Measurements from ENCODE around the gene RAC2.

Gene RAC2

DNA sequence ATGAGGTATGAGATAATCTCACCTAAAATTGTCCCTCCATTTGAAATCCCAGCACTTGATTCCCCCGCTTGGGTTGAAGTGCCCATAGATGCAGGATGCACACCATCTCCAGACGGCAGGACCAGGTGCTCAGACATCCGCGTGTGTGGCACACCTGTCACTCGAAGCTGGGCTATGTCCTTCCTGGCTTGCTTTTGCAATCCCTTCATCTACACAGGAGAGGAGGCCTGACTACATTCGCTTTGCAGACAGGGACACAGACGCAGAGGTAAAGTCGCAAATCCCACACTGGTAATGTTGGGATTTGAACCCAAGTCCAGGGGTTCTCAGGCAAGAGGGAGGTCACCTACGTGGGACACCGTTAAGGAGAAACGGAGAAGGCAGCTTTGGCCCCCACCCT, 31.1 kb upstream of the RAC2 start:
- H3K4me3 ChIP-seq (ENCODE audit: low read depth, low read length, poor library complexity, severe bottlenecking): no peak overlapping the region
- no peak overlapping the region for H2AFZ ChIP-seq (ENCODE audit: low read length)
- no peak for TF ChIP-seq EZH2 (IDR thresholded peaks at IDR 0.05; ENCODE audit: borderline replicate concordance, low read length)
- TF ChIP-seq, protein P1, sequence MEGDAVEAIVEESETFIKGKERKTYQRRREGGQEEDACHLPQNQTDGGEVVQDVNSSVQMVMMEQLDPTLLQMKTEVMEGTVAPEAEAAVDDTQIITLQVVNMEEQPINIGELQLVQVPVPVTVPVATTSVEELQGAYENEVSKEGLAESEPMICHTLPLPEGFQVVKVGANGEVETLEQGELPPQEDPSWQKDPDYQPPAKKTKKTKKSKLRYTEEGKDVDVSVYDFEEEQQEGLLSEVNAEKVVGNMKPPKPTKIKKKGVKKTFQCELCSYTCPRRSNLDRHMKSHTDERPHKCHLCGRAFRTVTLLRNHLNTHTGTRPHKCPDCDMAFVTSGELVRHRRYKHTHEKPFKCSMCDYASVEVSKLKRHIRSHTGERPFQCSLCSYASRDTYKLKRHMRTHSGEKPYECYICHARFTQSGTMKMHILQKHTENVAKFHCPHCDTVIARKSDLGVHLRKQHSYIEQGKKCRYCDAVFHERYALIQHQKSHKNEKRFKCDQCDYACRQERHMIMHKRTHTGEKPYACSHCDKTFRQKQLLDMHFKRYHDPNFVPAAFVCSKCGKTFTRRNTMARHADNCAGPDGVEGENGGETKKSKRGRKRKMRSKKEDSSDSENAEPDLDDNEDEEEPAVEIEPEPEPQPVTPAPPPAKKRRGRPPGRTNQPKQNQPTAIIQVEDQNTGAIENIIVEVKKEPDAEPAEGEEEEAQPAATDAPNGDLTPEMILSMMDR (IDR thresholded peaks at IDR 0.05; ENCODE audit: low read length): no peak
- H3K36me3 ChIP-seq (ENCODE audit: insufficient read depth, low read length): no peaks in the 10 kb centered on the region
- 0 out of 2 replicates have a peak, but pooled peaks cover 5% of the 10 kb centered on the region for H3K27me3 ChIP-seq (ENCODE audit: insufficient read depth, low read length)
- no peaks in the 10 kb centered on the region for H3F3A ChIP-seq (ENCODE audit: insufficient read depth, low read length)
- no peaks in the 10 kb centered on the region for H3K9me3 ChIP-seq (ENCODE audit: low read length)
- H3K4me2 ChIP-seq (ENCODE audit: low read length): no peak overlapping the region
- H3K4me1 ChIP-seq (ENCODE audit: insufficient read depth, low read length, severe bottlenecking): peaks cover 8% of the 10 kb centered on the region
- H4K20me1 ChIP-seq (ENCODE audit: insufficient read depth, low read length): no peaks in the 10 kb centered on the region
- H3K9ac ChIP-seq (ENCODE audit: low read length): no peak overlapping the region
- no peaks in the 10 kb centered on the region for H3K79me2 ChIP-seq (ENCODE audit: insufficient read depth, low read length)
- H3K27ac ChIP-seq (ENCODE audit: low read depth, low read length, poor library complexity, severe bottlenecking): no peak overlapping the region
- no peaks in the 10 kb centered on the region for H3K9me2 ChIP-seq (ENCODE audit: low read depth, low read length)

DNA sequence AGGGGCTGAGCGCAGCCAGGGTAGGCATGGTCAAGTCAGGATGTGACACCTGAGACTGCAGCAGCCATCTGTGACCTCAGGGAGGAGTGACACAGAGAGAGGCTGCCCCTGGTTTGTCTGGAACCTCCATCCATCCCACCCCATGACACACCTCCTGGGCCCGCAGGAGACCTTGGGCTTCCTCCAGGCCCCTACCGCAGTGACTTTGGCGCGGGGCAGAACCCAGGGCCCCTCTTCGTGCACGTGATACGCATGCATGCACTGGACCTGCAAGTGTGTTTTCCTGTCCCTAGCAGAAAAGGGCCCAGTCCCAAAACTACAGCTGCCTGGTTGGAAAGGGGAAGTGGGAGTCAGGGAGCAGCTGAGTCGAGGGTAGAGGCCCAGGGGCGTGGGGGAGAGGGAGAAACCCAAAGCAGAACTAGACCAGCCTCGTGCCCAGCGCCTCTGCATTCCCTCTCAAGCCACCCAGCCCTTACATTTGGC, 30.4 kb upstream of the RAC2 start:
- no peak overlapping the region for H3K9ac ChIP-seq (ENCODE audit: low read length)
- TF ChIP-seq, protein P1 (IDR thresholded peaks at IDR 0.05; ENCODE audit: low read length): no peak
- no peak for TF ChIP-seq EZH2 (IDR thresholded peaks at IDR 0.05; ENCODE audit: borderline replicate concordance, low read length)

DNA sequence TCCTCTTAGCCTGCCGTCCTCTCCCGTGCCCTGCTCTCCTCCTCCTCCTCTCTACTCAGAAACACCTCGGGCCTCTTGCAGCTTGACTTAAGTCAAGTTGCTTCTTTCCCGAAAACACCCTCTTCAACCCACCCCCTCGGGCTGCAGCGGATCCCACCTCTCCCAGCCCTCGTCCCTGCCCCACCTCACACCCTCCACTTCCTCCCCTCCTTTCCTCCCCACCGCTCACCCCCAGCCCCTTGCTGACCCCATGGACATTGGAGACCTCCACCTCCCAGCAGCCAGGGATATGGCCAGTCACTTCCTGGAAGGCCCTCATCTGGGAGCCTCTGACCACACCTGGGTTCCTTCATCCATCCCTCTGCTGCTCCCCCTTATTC, 29.8 kb upstream of the RAC2 start:
- H3F3A ChIP-seq (ENCODE audit: insufficient read depth, low read length): no peaks in the 10 kb centered on the region
- no peak overlapping the region for H3K4me2 ChIP-seq (ENCODE audit: low read length)
- peaks cover 8% of the 10 kb centered on the region; the same call in 1 of the 2 replicates for H3K27me3 ChIP-seq (ENCODE audit: insufficient read depth, low read length)
- no peaks in the 10 kb centered on the region for H3K9me3 ChIP-seq (ENCODE audit: low read length)
- no peaks in the 10 kb centered on the region for H4K20me1 ChIP-seq (ENCODE audit: insufficient read depth, low read length)
- H3K27ac ChIP-seq (ENCODE audit: low read depth, low read length, poor library complexity, severe bottlenecking): no peak overlapping the region
- no peak overlapping the region for H3K9ac ChIP-seq (ENCODE audit: low read length)
- H3K79me2 ChIP-seq (ENCODE audit: insufficient read depth, low read length): no peaks in the 10 kb centered on the region
- H3K9me2 ChIP-seq (ENCODE audit: low read depth, low read length): no peaks in the 10 kb centered on the region
- H3K4me1 ChIP-seq (ENCODE audit: insufficient read depth, low read length, severe bottlenecking): peaks cover 8% of the 10 kb centered on the region
- no peak overlapping the region for H2AFZ ChIP-seq (ENCODE audit: low read length)
- no peak overlapping the region for H3K4me3 ChIP-seq (ENCODE audit: low read depth, low read length, poor library complexity, severe bottlenecking)
- TF ChIP-seq, protein P1 (IDR thresholded peaks at IDR 0.05; ENCODE audit: low read length): no peak
- no peaks in the 10 kb centered on the region for H3K36me3 ChIP-seq (ENCODE audit: insufficient read depth, low read length)

More for the DNA sequence above, 30.4 kb upstream of the RAC2 start:
- Histone ChIP-seq H3K79me2 (ENCODE audit: insufficient read depth, low read length) (no peaks in the 10 kb centered on the region), H3K27ac (ENCODE audit: low read depth, low read length, poor library complexity, severe bottlenecking) (no peak overlapping the region), H4K20me1 (ENCODE audit: insufficient read depth, low read length) (no peaks in the 10 kb centered on the region), H3K4me1 (ENCODE audit: insufficient read depth, low read length, severe bottlenecking) (peaks cover 8% of the 10 kb centered on the region), H3K9me3 (ENCODE audit: low read length) (no peaks in the 10 kb centered on the region), H3K9me2 (ENCODE audit: low read depth, low read length) (no peaks in the 10 kb centered on the region), H3K36me3 (ENCODE audit: insufficient read depth, low read length) (no peaks in the 10 kb centered on the region), H3K27me3 (ENCODE audit: insufficient read depth, low read length) (0 out of 2 replicates have a peak, but pooled peaks cover 5% of the 10 kb centered on the region), H3K4me3 (ENCODE audit: low read depth, low read length, poor library complexity, severe bottlenecking) (no peak overlapping the region), H3K4me2 (ENCODE audit: low read length) (no peak overlapping the region), H3F3A (ENCODE audit: insufficient read depth, low read length) (no peaks in the 10 kb centered on the region), H2AFZ (ENCODE audit: low read length) (no peak overlapping the region)
